GM10248 (cell line): ENCODE measurements around the gene ST6GALNAC3.

Experiments
- CTCF ChIA-PET: fragments of 300-600 bp; sonication (Branson Sonifier 250); formaldehyde crosslinking; extraction: SDS; loops from one replicate; lab custom pipeline; 2021; ENCODE audit warnings: antibody characterized with exemption; lab: Yijun Ruan, JAX
- POLR2A ChIA-PET: fragments of 350-650 bp; sonication (Branson Sonifier 250); formaldehyde crosslinking; extraction: SDS; loops from one replicate; lab custom pipeline; 2020; ENCODE audit warnings: antibody characterized with exemption; lab: Yijun Ruan, JAX
- DNase-seq: peaks from one replicate; pipeline ENCODE4 v3.0.0; 2012; ENCODE audit errors: extremely low spot score
- CTCF ChIP-seq: IDR thresholded peaks from 2 replicates; pipeline ENCODE4 v1.5.1; 2012; ENCODE audit warnings: mild to moderate bottlenecking, low read depth; ENCODE audit errors: extremely low read depth, missing control alignments, control extremely low read depth

ST6GALNAC3 gene

GRCh38 chr1:76548513-76549100 is 474.1 kb downstream of the ST6GALNAC3 start:
- ChIA-PET CTCF (interaction anchor here (1.1 to 2.0 kb wide), 2 partner anchors 86 to 396 kb away, joined by 3 to 4 read pairs; no protein-coding TSS in a partner anchor), POLR2A (no interaction called here)
- DNase-seq = no peak
- no peak for TF ChIP-seq CTCF

DNA sequence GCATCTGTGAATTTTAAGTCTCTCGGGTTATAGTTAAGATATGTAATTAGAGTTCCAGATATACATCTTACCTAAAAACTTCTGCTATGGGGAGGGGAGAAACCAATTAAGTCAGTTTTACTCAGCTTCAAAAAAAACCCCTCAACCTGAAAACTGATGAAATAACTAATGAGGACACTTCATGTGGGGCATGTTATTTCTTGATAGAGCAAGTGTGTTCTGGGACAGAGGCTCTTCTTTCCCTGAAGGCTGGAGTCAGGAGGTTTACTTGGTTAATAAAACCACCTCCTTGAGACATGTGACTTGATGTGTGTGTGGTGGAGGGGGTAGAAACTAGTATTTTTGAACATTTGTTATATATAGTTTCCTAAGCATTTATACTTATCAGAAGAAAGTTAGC is 479.7 kb downstream of the ST6GALNAC3 start:
- POLR2A ChIA-PET = no interaction called here

DNA sequence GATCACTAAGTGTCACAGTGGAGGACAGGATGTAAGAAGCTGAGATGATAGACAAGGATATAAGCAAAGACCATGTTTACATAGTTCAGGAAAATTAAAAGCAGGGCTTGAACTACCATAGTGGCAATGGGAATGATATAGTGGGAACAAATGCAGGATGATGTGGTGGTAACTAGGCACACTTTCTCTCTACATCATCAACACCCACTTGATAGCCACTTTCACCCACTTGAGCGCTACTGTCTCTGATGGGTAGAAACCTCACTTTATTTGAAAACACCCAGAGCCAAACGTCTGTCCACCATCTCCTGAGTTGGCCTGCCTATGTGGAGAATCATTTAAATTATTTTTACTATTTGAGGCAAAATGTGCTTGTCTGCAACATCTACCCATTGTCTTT is 487.7 kb downstream of the ST6GALNAC3 start:
- POLR2A ChIA-PET = no interaction called here
- DNase-seq = no peak
- CTCF ChIA-PET = no interaction called here
- no peak for TF ChIP-seq CTCF

More for the DNA sequence above, 479.7 kb downstream of the ST6GALNAC3 start:
- CTCF ChIA-PET = no interaction called here
- DNase-seq = no peak
- no peak for TF ChIP-seq CTCF

DNA sequence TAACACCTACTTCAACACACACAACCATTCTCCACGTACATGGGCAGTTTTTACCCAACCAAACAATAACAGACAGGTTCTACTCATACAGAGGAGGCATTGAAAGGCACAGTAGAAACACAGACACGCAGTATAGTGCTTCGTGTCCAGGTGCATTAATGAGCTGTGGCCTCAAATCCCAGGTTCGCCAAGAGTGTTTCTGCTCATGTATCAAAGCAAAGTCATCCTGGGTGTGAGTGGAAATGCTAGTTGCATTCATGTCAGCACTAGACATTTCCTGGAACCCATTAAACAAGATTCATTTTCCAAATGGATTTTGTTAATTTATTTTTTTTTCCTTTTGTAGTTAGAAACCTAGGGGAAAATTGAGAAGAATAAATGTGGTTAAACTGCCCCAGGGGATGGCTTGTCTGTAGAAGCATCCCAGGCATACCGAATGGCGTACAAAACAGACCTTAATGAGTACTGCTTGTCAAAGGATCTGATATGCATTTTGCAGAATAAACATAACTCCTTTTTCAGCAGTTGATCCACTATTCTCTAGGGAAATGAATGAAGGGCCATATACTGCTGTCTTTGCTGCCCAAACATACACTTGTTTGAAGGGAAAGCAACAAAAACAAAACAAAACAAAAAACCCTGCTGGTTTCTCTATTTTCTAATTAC is 494.2 kb downstream of the ST6GALNAC3 start:
- DNase-seq = no peak
- no peak for TF ChIP-seq CTCF
- ChIA-PET CTCF (no interaction called here), POLR2A (no interaction called here)

- ChIA-PET CTCF (interaction anchor here (1.6 kb wide), 1 partner anchor 13 kb away, joined by 5 read pairs; no protein-coding TSS in a partner anchor), POLR2A (no interaction called here)
- DNase-seq = no peak
- TF ChIP-seq CTCF = no peak
Measured at GRCh38 chr1:76571248-76571647, 496.7 kb downstream of the ST6GALNAC3 start.

- CTCF ChIA-PET = interaction anchor here (1.0 to 1.6 kb wide), 2 partner anchors 12 to 28 kb away, joined by 3 to 5 read pairs; no protein-coding TSS in a partner anchor
- POLR2A ChIA-PET = no interaction called here
Measured at GRCh38 chr1:76572229-76572628, 497.7 kb downstream of the ST6GALNAC3 start.

More at GRCh38 chr1:76572229-76572628, 497.7 kb downstream of the ST6GALNAC3 start:
- TF ChIP-seq CTCF = no peak
- no peak for DNase-seq
